Common myeloid progenitor, CD34-positive (primary cell): Measurements from ENCODE around the gene UCK1.
A peak's percentile ranks its signal among the peaks of the same experiment; 100 is the strongest.

Source experiments
- CTCF ChIA-PET: fragments of 350-600 bp; sonication (Branson Sonifier 250); formaldehyde crosslinking; loops from one replicate; lab custom pipeline; 2021; ENCODE audit warnings: antibody characterized with exemption; lab: Charles Lee
- POLR2A ChIA-PET: fragments of 350-600 bp; sonication (Branson Sonifier 250); formaldehyde crosslinking; loops from one replicate; lab custom pipeline; 2021; ENCODE audit warnings: antibody characterized with exemption; lab: Charles Lee
- DNase-seq, 3 donors: peaks; one replicate each; pipeline versions ENCODE4 v3.0.0 to v3.0.0-alpha.2; 2013
- H3K27ac ChIP-seq, 2 experiments: 1 replicate in 1 of 2; 2 replicates in 1 of 2; pipeline ENCODE4 v1.7.0; 2013; ENCODE audit warnings: inconsistent platforms in 2 of 2, low read length in 2 of 2, mild to moderate bottlenecking in 2 of 2, low read depth in 1 of 2, moderate library complexity in 1 of 2; ENCODE audit not compliant: severe bottlenecking in 2 of 2, insufficient read depth in 1 of 2, poor library complexity in 1 of 2
- H3K27me3 ChIP-seq, 5 experiments: replicated peaks in 2 of 5; 1 replicate in 3 of 5; 2 replicates in 2 of 5; pipeline versions ENCODE4 v1.6.1 to v1.7.0; 2013; ENCODE audit warnings: low read length in 4 of 5, mild to moderate bottlenecking in 2 of 5, moderate library complexity in 2 of 5, inconsistent platforms in 1 of 5; ENCODE audit not compliant: insufficient read depth in 5 of 5, control insufficient read depth in 4 of 5
- H3K36me3 ChIP-seq, 4 experiments: 1 replicate in 2 of 4; 2 replicates in 2 of 4; pipeline versions ENCODE4 v1.6.1 to v1.7.0; 2013; ENCODE audit warnings: low read length in 3 of 4, control low read depth in 1 of 4, mild to moderate bottlenecking in 1 of 4; ENCODE audit not compliant: control insufficient read depth in 4 of 4, insufficient read depth in 4 of 4
- H3K4me1 ChIP-seq, 4 experiments: 1 replicate in 3 of 4; 2 replicates in 1 of 4; pipeline versions ENCODE4 v1.6.1 to v1.7.1; 2013; ENCODE audit warnings: low read length in 3 of 4, mild to moderate bottlenecking in 3 of 4, control low read depth in 1 of 4, inconsistent platforms in 1 of 4, moderate library complexity in 1 of 4; ENCODE audit not compliant: control insufficient read depth in 4 of 4, insufficient read depth in 4 of 4; ENCODE audit errors: control extremely low read depth in 1 of 4
- H3K4me3 ChIP-seq, 7 experiments: 1 replicate in 4 of 7; 2 replicates in 3 of 7; pipeline versions ENCODE4 v1.5.1 to v1.7.0; 2013; ENCODE audit warnings: mild to moderate bottlenecking in 7 of 7, low read length in 6 of 7, moderate library complexity in 6 of 7, inconsistent platforms in 2 of 7, low read depth in 2 of 7, control low read depth in 1 of 7; ENCODE audit not compliant: insufficient read depth in 4 of 7, control insufficient read depth in 1 of 7; ENCODE audit errors: extremely low read depth in 1 of 7
- H3K9me3 ChIP-seq, 5 experiments: 1 replicate in 4 of 5; 2 replicates in 1 of 5; pipeline versions ENCODE4 v1.6.1 to v1.7.1; 2013; ENCODE audit warnings: low read length in 4 of 5, mild to moderate bottlenecking in 2 of 5, inconsistent platforms in 1 of 5, low read depth in 1 of 5, moderate library complexity in 1 of 5; ENCODE audit not compliant: control insufficient read depth in 4 of 5, insufficient read depth in 2 of 5; ENCODE audit errors: control extremely low read depth in 1 of 5
- WGBS: methylation state at CpG from one replicate; pipeline ENCODE4 v1.1.5; 2013; ENCODE audit not compliant: insufficient coverage; 5-methylcytosine and 5-hydroxymethylcytosine counted together

Gene UCK1

DNA sequence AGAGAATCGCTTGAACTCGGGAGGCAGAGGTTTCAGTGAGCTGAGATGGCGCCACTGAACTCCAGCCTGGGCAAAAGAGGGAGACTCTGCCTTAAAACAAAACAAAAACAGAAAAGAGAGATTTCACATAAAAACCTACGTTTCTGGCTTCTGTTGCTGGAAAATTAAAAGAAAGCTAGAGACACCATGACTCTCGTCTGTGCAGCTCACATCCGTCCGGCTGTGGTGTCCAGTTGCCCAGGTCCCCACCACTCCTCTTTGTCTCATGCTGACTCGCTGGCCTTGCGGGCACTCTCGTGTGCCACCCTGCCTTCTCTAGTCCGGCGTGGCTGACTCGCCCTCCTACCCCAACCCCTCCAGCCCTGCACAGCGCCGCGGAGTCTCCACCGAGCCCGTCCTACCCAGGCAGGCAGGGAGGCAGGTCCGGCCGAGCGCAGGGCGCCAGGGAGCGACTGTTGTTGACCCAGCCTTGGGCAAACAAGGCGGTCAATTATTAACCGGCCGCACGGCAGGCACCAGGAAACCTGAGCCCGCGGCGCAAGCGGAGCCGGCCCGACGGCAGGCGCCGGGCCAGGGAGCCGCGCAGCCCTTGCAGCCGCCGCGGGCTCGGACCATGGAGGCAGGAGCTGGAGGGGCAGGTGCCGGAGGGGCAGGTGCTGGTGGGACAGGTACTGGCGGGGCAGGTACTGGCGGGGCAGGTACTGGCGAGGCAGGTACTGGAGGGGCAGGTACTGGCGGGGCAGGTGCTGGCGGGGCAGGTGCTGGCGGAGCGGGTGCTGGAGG, 14.1 kb upstream of the UCK1 start, which contains the start of gene PRRT1B:
Gene PRRT1B (plus strand): TSS at position 521 of the 783 bp plus-strand sequence. CDS start 93 bp downstream, at position 614.
- peaks cover 0 to 31% (median 25%) of the 10 kb centered on the region in 5 experiments for H3K9me3 ChIP-seq
- no peak for DNase-seq

DNA sequence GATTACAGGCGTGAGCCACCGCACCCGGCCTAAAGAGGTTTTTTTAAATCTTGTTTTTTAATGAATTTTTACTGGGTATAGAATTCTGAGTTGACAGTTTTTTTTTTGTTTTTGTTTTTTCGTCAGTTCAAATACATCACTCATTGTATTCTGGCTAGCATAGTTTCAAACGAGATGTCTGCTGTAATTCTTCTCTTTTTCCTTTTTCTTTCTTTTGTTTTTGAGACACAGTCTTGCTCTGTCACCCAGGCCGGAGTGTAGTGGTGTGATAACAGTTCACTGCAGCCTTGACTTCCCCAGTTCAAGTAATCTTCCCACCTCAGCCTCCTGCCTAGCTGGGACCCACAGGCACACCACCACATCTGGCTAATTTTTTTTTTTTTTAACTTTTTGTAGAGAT, 12.1 kb upstream of the UCK1 start:
- Histone ChIP-seq H3K36me3 (peaks cover 0 to 3% (median 0%) of the 10 kb centered on the region in 4 experiments), H3K27me3 (peaks cover 7 to 43% (median 11%) of the 10 kb centered on the region in 5 experiments), H3K27ac (no peak overlapping the region), H3K4me1 (peaks cover 0 to 13% (median 7%) of the 10 kb centered on the region in 4 experiments), H3K4me3 (no peak overlapping the region), H3K9me3 (peaks cover 0 to 29% (median 23%) of the 10 kb centered on the region in 5 experiments)
- peak in 2 of 3 donors; percentile 36 to 50 for DNase-seq
- no CpG with 5 or more reads among the region's 6 CpGs for WGBS
- ChIA-PET POLR2A (interaction anchor here (1.0 kb wide), 1 partner anchor 20 kb away, joined by 3 read pairs; no protein-coding TSS in a partner anchor), CTCF (interaction anchor here (0.6 kb wide), 1 partner anchor 8 kb away, joined by 3 read pairs; no protein-coding TSS in a partner anchor)

More for the DNA sequence above, 14.1 kb upstream of the UCK1 start, which contains the start of gene PRRT1B:
- H3K4me1 ChIP-seq = peaks cover 0 to 13% (median 7%) of the 10 kb centered on the region in 4 experiments
- ChIA-PET CTCF (interaction anchor here (0.6 to 1.2 kb wide), 2 partner anchors 15 to 718 kb away, joined by 3 read pairs; no protein-coding TSS in a partner anchor), POLR2A (no interaction called here)
- 33% methylated on average over 43 of the region's 50 CpGs for WGBS
- H3K36me3 ChIP-seq = peaks cover 0 to 3% (median 0%) of the 10 kb centered on the region in 4 experiments
- peak within 1 kb of the TSS in 3 of 7 experiments; percentile 11 to 77 (median 48) for H3K4me3 ChIP-seq
- peaks cover 7 to 55% (median 13%) of the 10 kb centered on the region in 5 experiments for H3K27me3 ChIP-seq
- H3K27ac ChIP-seq = no peak within 1 kb of the TSS

DNA sequence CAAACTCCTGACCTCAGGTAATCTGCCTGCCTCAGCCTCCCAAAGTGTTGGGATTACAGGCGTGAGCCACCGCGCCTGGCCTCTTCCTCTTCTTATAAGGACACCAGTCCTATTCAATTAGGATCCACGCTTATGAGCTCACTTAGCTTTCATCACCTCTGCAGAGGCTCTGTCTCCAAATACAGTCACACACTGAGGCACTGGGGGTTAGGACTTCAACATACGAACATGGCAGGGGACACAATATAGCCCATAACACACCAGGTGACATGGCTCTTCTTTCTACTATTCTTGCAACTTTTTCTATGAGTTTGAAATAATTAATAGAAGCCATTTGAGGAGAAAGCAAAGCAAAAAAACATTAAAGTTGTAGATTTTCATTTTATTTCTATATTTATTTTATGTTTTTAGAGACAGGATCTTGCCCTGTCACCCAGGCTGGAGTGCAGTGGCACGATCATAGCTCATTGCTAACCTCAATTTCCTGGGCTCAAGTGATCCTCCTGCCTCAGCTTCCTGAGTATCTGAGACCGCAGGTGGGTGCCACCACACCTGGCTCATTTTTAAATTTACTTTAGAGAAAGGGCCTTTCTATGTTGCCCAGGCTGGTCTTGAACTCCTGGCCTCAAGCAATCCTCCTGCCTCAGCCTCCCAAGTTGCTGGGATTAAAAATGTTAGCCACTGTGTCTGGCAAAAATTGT, 8.3 kb upstream of the UCK1 start:
- CTCF ChIA-PET = interaction anchor here (1.3 kb wide), 1 partner anchor 26 kb away, joined by 3 read pairs; no protein-coding TSS in a partner anchor
- H3K27me3 ChIP-seq = peaks cover 3 to 8% (median 4%) of the 10 kb centered on the region in 5 experiments
- WGBS = 83% methylated on average over 7 of the region's 7 CpGs
- peaks cover 0 to 20% (median 14%) of the 10 kb centered on the region in 5 experiments for H3K9me3 ChIP-seq
- no peak overlapping the region for H3K4me3 ChIP-seq
- H3K27ac ChIP-seq = no peak overlapping the region
- H3K4me1 ChIP-seq = peaks cover under 1 to 13% (median 12%) of the 10 kb centered on the region in 4 experiments
- H3K36me3 ChIP-seq = peaks cover 0 to under 1% (median 0%) of the 10 kb centered on the region in 4 experiments
- DNase-seq = no peak
- POLR2A ChIA-PET = no interaction called here

DNA sequence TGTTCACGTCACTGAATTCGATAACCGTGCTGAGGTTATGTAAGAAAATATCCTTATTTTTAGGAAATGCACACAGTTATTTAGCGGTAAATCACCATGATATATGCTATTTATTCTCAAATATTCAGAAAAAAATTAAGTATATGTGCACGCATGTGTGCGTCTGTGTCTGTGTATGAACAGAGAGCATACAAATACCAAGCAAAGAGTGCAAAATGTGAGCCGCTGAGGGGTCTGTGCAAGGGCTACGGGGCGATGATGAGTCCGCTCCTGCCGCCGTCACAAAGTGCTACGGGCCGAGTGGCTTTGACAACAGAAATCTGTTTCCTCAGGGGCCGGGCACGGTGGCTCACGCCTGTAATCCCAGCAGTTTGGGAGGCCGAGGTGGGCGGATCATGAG, 6.9 kb upstream of the UCK1 start:
- no peaks in the 10 kb centered on the region for H3K27me3 ChIP-seq
- H3K9me3 ChIP-seq = peaks cover 0 to 8% (median 3%) of the 10 kb centered on the region in 5 experiments
- peaks cover 2 to 17% (median 16%) of the 10 kb centered on the region in 4 experiments for H3K4me1 ChIP-seq
- DNase-seq = no peak
- no peaks in the 10 kb centered on the region for H3K36me3 ChIP-seq
- CTCF ChIA-PET = no interaction called here
- WGBS = 97% methylated on average over 13 of the region's 19 CpGs
- no peak overlapping the region for H3K27ac ChIP-seq
- POLR2A ChIA-PET = no interaction called here
- H3K4me3 ChIP-seq = no peak overlapping the region

DNA sequence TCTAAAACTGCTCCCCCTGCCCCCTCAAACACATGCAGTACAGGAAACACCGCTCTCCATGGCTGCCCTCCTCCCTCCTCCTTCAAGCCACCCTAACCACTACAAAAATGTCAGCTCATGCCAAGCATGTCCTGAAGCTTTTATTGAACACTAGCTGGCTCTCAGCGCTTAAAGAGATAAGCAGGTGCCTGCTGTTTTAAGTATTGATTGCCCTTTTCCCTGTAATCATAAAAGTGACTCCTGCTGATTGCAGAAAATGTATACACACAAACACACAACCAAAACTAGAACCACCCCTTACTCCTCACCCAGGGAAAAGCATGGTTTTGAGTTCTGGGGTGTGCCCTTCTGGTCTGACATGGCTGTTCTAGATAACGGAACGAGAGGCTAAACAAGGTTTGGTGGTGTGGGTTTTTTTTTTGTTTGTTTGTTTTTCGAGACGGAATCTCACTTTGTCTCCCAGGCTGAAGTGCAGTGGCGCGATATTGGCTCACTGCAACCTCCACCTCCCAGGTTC, 3.7 kb upstream of the UCK1 start:
- peak; percentile 77 to 92 (median 90) for DNase-seq
- no peaks in the 10 kb centered on the region for H3K9me3 ChIP-seq
- peak overlapping the region in 2 of 7 experiments; percentile 19 to 29 for H3K4me3 ChIP-seq
- peaks cover 0 to 3% (median under 1%) of the 10 kb centered on the region in 4 experiments for H3K36me3 ChIP-seq
- H3K4me1 ChIP-seq = peaks cover 2 to 31% (median 30%) of the 10 kb centered on the region in 4 experiments
- 29% methylated on average over 8 of the region's 8 CpGs for WGBS
- H3K27me3 ChIP-seq = no peaks in the 10 kb centered on the region
- ChIA-PET POLR2A (no interaction called here), CTCF (interaction anchor here (0.6 to 2.0 kb wide), 6 partner anchors 8 to 217 kb away, joined by 3 to 7 read pairs (median 3); no protein-coding TSS in a partner anchor)
- no peak overlapping the region for H3K27ac ChIP-seq

DNA sequence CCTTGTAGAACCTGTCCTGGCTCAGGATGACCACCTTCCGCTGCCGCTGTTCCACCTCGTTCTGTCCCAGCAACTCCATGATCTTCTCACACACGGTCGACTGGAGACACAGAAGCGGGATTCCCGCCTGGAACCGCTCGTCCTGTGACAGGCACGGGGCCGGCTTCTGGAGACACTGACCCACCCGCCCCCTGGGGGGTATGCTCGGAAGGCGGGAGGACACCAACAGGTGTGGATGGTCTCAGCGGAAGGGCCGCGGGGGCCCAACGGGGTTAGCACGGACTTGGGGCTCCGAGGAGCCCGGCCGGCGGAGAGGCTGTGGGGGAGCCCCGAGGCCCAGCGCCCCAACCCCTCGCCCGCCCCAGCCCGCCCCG, 530 bp downstream of the UCK1 start:
- Histone ChIP-seq H3K9me3 (no peaks in the 10 kb centered on the region), H3K27me3 (no peaks in the 10 kb centered on the region), H3K27ac (peak overlapping the region in 1 of 2 experiments; percentile 70), H3K4me3 (peak overlapping the region; percentile 71 to 89 (median 81)), H3K36me3 (peaks cover 10 to 44% (median 28%) of the 10 kb centered on the region in 4 experiments), H3K4me1 (peaks cover 2 to 33% (median 31%) of the 10 kb centered on the region in 4 experiments)
- ChIA-PET CTCF (interaction anchor here (1.1 kb wide), 1 partner anchor 11 kb away, joined by 3 read pairs; no protein-coding TSS in a partner anchor), POLR2A (no interaction called here)
- 8% methylated on average over 23 of the region's 29 CpGs for WGBS
- DNase-seq = no peak
